ENCODE data around the gene SNAI1. TPM values are rescaled to one million over a fixed set of nuclear protein-coding genes. Genes with fewer than 3 reads are reported as not detected.

SNAI1 gene
- total and polyA plus RNA-seq, 2 of the 4 experiments (the other 2 are of a cell fraction) = 0.54 to 13.7 TPM

DNA sequence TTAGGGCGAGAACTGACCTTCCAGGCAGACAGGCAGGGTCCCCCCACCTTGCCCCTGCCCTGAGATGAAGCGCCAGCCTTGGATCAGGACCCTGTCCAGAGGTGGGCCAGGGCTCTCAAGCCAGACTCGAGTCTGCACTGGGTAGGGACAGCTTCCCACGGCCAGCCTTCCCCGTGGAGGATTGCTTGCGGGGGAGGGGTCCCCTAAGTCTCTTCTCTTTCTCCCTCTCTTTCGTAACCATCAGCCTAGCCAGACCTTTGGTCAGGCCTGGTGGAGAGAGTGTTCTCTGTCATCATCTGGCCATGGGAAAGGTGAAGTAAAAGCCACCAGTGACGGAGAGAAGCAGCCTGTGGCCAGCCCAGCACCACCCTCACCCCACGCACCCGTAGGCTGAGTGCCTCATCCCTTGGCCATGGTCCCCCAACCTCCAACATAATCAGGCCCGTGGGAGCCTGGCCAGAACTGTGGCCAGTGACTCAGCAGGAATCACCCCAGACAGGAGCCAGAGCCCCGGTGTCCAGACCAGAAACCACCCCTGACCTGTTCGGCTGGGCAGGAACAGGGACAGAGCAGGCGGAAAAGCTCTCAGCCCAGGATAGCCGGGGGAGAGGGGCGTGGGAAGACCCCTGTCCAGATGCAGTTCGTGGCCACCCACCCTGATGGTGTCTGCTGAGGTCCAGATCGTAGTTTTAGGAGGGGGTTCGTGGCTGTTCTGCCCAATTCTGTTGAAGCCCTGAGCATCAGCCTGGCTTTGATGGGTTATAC lies 47.1 kb downstream of the SNAI1 start:
- Histone ChIP-seq H2BK15ac (ENCODE audit: low read depth, low read length) (peak overlapping the region; percentile 78), H3K9me1 (ENCODE audit: insufficient read depth, low read length) (peaks cover 26% of the 10 kb centered on the region), H3K18ac (ENCODE audit: low read depth, low read length) (peak overlapping the region; percentile 21), H4K8ac (ENCODE audit: low read depth in 2 of 2, low read length in 2 of 2) (peak overlapping the region; percentile 55 to 89), H2BK5ac (ENCODE audit: low read depth, low read length, poor library complexity, severe bottlenecking) (peak overlapping the region; percentile 72), H2AK9ac (replicated peaks; ENCODE audit: low read depth, low read length, poor library complexity) (peak overlapping the region; percentile 29), H4K91ac (ENCODE audit: insufficient read depth, low read depth, low read length) (peak overlapping the region; percentile 93), H3K4ac (ENCODE audit: low read depth, low read length) (peak overlapping the region; percentile 87), H3K9me3 (ENCODE audit: control insufficient read depth, insufficient read depth, low read length) (no peaks in the 10 kb centered on the region), H2BK20ac (ENCODE audit: low read depth, low read length) (peak overlapping the region; percentile 90), H3K14ac (replicated peaks; ENCODE audit: low read depth, low read length) (peak overlapping the region; percentile 81), H4K5ac (ENCODE audit: low read depth, low read length) (peak overlapping the region; percentile 53), H3K36me3 (ENCODE audit: control insufficient read depth, insufficient read depth, low read length) (no peaks in the 10 kb centered on the region), H3K27ac (ENCODE audit: insufficient read depth, low read length) (peak overlapping the region; percentile 51), H2BK120ac (ENCODE audit: low read depth, low read length) (peak overlapping the region; percentile 95), H3K4me1 (ENCODE audit: control insufficient read depth, insufficient read depth, low read length) (peaks cover 29% of the 10 kb centered on the region), H2AFZ (replicated peaks; ENCODE audit: low read length, poor library complexity) (peak overlapping the region; percentile 68), H3K4me3 (ENCODE audit: insufficient read depth, low read depth, low read length) (no peak overlapping the region), H3K9ac (ENCODE audit: low read depth, low read length) (no peak overlapping the region; the same call in 1 of the 2 replicates), H3K79me1 (ENCODE audit: low read depth in 1 of 2, low read length in 2 of 2) (no peaks in the 10 kb centered on the region; a peak in 1 of 4 replicates), H3K27me3 (ENCODE audit: control insufficient read depth, insufficient read depth, low read length) (no peaks in the 10 kb centered on the region), H3K4me2 (ENCODE audit: low read depth, low read length) (peak overlapping the region; percentile 9), H4K20me1 (ENCODE audit: insufficient read depth, low read length) (no peaks in the 10 kb centered on the region), H2AK5ac (ENCODE audit: low read depth, low read length) (peak overlapping the region; percentile 78), H3K56ac (ENCODE audit: extremely low read depth, insufficient read depth, low read length) (peak overlapping the region; percentile 50; the same call in 1 of the 2 replicates), H3K23ac (ENCODE audit: low read depth, low read length) (peak overlapping the region; percentile 86)
- peak; percentile 66 for ATAC-seq (ENCODE audit: low read depth)
- 14% methylated on average over 5 of the region's 19 CpGs; no CpG with 5 or more reads in 1 of the 2 experiments for WGBS, 2 experiments (ENCODE audit: extremely low coverage in 2 of 2, insufficient read length in 1 of 2)
- POLR2A ChIA-PET (ENCODE audit: unreplicated experiment) = no interaction called here
- no TSS peak for BruUV-seq (replicated peaks)
- intact Hi-C loops (cut with micrococcal nuclease) (loop anchor here (2.0 kb wide), 1 partner anchor 45 kb away; no protein-coding TSS in a partner anchor), in situ Hi-C loops (cut with MboI; ENCODE audit: low sequenced_read_pairs) (no loop called here), dilution Hi-C loops (cut with HindIII; ENCODE audit: low sequenced_read_pairs, unreplicated experiment) (no loop called here)
- CTCF ChIA-PET = no interaction called here
- peak; percentile 95 for DNase-seq
- TF ChIP-seq, protein P1, sequence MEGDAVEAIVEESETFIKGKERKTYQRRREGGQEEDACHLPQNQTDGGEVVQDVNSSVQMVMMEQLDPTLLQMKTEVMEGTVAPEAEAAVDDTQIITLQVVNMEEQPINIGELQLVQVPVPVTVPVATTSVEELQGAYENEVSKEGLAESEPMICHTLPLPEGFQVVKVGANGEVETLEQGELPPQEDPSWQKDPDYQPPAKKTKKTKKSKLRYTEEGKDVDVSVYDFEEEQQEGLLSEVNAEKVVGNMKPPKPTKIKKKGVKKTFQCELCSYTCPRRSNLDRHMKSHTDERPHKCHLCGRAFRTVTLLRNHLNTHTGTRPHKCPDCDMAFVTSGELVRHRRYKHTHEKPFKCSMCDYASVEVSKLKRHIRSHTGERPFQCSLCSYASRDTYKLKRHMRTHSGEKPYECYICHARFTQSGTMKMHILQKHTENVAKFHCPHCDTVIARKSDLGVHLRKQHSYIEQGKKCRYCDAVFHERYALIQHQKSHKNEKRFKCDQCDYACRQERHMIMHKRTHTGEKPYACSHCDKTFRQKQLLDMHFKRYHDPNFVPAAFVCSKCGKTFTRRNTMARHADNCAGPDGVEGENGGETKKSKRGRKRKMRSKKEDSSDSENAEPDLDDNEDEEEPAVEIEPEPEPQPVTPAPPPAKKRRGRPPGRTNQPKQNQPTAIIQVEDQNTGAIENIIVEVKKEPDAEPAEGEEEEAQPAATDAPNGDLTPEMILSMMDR (conservative IDR thresholded peaks at IDR 0.05; ENCODE audit: low read depth, low read length) = no peak
- TF ChIP-seq NFE2L2 (IDR thresholded peaks at IDR 0.05; ENCODE audit: low read depth, low read length) = peak; percentile 96
- TF ChIP-seq SMC3 (IDR thresholded peaks at IDR 0.05; ENCODE audit: low read depth, low read length) = no peak
- TF ChIP-seq, protein P2, sequence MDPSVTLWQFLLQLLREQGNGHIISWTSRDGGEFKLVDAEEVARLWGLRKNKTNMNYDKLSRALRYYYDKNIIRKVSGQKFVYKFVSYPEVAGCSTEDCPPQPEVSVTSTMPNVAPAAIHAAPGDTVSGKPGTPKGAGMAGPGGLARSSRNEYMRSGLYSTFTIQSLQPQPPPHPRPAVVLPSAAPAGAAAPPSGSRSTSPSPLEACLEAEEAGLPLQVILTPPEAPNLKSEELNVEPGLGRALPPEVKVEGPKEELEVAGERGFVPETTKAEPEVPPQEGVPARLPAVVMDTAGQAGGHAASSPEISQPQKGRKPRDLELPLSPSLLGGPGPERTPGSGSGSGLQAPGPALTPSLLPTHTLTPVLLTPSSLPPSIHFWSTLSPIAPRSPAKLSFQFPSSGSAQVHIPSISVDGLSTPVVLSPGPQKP (IDR thresholded peaks at IDR 0.05; ENCODE audit: borderline replicate concordance, low read depth, low read length) = no peak
- TF ChIP-seq RAD21 (IDR thresholded peaks at IDR 0.05; ENCODE audit: low read length) = no peak; the same call in 1 of the 2 replicates
- peak; percentile 92 for TF ChIP-seq CEBPB (IDR thresholded peaks at IDR 0.05; ENCODE audit: low read depth, low read length)
- peak; percentile 61 for TF ChIP-seq BHLHE40 (IDR thresholded peaks at IDR 0.05; ENCODE audit: low read depth, low read length)
- no peak for TF ChIP-seq RFX5 (IDR thresholded peaks at IDR 0.05; ENCODE audit: low read depth, low read length)
- TF ChIP-seq, protein P3, sequence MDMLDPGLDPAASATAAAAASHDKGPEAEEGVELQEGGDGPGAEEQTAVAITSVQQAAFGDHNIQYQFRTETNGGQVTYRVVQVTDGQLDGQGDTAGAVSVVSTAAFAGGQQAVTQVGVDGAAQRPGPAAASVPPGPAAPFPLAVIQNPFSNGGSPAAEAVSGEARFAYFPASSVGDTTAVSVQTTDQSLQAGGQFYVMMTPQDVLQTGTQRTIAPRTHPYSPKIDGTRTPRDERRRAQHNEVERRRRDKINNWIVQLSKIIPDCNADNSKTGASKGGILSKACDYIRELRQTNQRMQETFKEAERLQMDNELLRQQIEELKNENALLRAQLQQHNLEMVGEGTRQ (IDR thresholded peaks at IDR 0.05; ENCODE audit: low read depth, low read length) = peak; percentile 39
- peak; percentile 51; the same call in 1 of the 2 replicates for TF ChIP-seq POLR2A (IDR thresholded peaks at IDR 0.05; ENCODE audit: low read depth, low read length)
- TF ChIP-seq FOS (IDR thresholded peaks at IDR 0.05; ENCODE audit: low read depth, low read length) = peak; percentile 92
- peak; percentile 60; the same call in 1 of the 2 replicates for TF ChIP-seq MAFK (IDR thresholded peaks at IDR 0.05; ENCODE audit: low read depth, low read length)
- TF ChIP-seq MAZ (IDR thresholded peaks at IDR 0.05; ENCODE audit: borderline replicate concordance, low read depth, low read length) = peak; percentile 30; the same call in 1 of the 2 replicates
- TF ChIP-seq RCOR1 (IDR thresholded peaks at IDR 0.05; ENCODE audit: insufficient replicate concordance, low read length) = no peak

Measured in IMR-90 (cell line).